Activated T-helper 1 cell treated with Interleukin-2 at 50 U/mL for 16 hours (primary cell): ENCODE data around the gene POU2F1.

Experiments
- DNase-seq: peaks from one replicate; pipeline ENCODE4 v3.0.0-alpha.2; 2020; ENCODE audit warnings: low read depth

Gene POU2F1

DNA sequence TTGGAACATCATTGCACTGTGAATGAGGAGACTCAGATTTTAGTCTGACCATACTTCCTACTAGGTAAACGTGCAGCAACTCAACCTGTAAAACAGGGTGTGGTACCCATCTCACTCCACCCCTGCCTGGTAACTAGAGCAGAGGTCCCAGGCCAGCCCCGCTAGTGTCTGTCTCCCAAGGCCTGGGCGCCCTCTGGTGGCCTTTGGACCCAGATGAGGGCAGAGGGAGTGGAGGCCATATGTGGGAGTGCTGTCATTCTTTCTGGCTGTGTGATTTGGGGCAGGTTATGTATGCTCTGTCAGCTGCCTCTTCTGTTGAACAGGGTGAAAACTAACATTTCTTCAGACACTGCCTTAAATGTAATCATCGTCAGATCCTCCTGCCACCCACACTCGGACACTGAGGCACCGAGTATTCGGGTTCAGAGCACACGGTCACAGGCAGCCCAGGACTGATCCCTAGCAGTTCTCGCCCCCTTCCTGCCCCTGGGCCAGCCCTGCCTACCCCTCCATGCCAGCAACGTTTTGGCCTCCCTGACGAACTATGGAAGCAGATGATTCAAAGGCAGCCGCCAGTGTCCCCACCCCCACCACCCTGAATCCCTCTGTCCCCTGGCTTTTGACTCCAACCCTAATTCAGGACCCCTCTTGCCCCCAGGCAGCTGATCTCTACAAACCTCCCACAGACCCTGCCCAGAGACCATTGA is 221.6 kb downstream of the POU2F1 start:
- DNase-seq: peak; percentile 76

DNA sequence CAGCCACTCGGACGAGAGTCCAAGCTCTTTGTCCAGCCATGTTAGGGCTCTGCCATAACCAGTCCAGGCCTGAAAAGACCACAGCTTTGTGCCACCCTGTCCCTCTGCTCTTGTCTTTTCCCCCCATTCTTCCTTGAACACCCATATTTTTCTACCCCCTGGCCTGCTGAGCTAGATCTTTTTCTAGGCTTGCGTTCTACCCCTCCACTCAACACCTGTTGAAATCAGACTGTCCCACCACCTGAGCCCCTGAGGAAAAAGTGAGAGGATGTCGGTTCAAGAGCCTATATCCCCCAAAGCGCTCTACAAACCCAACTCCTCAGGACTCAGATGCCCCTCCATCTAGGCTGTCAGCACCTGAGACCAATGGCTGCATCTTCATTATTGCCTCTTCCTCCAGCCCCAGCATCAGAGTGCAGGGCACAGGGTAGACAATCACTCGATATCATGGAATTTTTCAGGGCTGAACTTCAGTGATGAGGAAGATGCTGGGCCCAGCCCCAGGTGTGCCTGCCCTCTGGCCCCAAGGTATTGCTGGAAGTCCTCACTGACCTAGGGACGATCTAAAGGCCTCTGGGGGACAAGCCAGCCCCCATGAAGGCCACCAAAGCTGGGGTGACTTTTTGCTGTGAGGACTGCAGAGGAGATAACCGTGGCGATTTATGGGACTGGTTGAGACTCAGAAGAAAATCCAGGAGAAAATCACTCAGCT is 222.3 kb downstream of the POU2F1 start:
- no peak for DNase-seq

GRCh38 chr1:167443757-167444156 is 223.1 kb downstream of the POU2F1 start:
- no peak for DNase-seq

- DNase-seq: no peak
Measured at GRCh38 chr1:167446966-167447365, 226.3 kb downstream of the POU2F1 start.

GRCh38 chr1:167447521-167448136 is 226.9 kb downstream of the POU2F1 start:
- DNase-seq: peak; percentile 58

- DNase-seq: no peak
Measured at GRCh38 chr1:167450843-167451242, 230.2 kb downstream of the POU2F1 start.

GRCh38 chr1:167452483-167452882 is 231.8 kb downstream of the POU2F1 start:
- DNase-seq: no peak

DNA sequence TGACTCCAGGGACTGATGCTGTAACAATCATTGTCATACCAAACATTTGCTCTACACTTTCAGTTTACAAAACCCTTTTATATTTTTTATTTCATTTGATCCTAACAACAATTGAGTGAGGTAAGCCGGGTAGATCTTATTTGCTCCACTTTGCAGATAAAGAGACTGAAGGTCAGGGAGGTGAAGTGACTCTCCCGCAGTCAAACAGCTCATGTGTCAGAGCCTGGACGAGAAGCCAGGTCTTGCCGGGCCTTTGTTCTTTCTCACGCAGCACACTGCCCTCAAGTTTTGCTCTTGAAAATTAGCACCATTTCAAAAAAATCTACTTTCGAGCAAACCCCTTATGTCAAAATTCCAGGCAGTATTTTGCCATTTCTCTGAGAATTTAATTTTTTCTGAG is 232.4 kb downstream of the POU2F1 start:
- no peak for DNase-seq

- DNase-seq: no peak
Measured at GRCh38 chr1:167454304-167454893, 233.7 kb downstream of the POU2F1 start.

GRCh38 chr1:167454894-167455785 is 234.5 kb downstream of the POU2F1 start:
- DNase-seq: peak; percentile 76

- no peak for DNase-seq
Measured at GRCh38 chr1:167455786-167456446, 235.2 kb downstream of the POU2F1 start.

DNA sequence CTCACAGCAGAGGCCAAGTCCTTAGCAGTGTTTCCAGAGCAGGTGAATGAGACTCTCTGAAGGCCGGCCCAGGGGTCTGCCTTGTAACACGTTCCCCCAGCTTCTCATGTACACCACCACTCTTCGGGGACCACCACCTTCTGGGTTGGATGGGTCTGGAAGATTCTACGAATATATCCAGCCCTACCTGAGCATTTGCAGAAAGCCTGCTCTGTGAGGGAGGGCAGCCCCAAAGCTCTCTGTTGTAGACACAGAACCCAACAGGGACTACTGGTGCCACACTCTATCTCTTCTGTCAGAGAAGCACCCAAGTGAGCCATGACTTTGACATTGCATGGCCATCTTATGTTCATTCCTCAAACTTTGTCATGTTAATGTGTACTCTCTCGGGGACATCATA is 235.8 kb downstream of the POU2F1 start:
- no peak for DNase-seq

GRCh38 chr1:167456926-167457325 is 236.2 kb downstream of the POU2F1 start:
- DNase-seq: no peak

GRCh38 chr1:167457936-167458584 is 237.4 kb downstream of the POU2F1 start:
- DNase-seq: no peak

- DNase-seq: no peak
Measured at GRCh38 chr1:167460836-167461235, 240.2 kb downstream of the POU2F1 start.

DNA sequence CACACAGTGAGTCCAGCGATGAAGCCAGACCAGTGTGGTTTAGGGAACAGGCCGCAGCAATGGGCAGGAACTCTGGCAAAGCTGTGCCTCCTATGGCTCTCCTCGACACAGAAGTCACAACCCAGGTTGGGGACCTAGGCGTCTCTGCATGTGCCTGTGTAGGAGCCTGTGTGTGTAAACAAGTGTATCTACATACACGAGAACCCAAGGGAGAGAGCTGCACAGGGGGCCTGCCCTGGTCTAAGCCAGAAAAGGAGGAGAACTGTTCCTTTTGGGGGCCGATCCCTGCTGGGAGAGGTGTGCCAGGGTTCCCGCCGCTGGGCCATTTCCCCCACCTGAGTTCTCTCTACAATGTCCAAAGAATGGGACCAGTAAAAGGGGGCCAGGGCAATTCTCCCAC is 241.7 kb downstream of the POU2F1 start:
- no peak for DNase-seq

GRCh38 chr1:167463080-167463479 is 242.4 kb downstream of the POU2F1 start:
- DNase-seq: no peak

DNA sequence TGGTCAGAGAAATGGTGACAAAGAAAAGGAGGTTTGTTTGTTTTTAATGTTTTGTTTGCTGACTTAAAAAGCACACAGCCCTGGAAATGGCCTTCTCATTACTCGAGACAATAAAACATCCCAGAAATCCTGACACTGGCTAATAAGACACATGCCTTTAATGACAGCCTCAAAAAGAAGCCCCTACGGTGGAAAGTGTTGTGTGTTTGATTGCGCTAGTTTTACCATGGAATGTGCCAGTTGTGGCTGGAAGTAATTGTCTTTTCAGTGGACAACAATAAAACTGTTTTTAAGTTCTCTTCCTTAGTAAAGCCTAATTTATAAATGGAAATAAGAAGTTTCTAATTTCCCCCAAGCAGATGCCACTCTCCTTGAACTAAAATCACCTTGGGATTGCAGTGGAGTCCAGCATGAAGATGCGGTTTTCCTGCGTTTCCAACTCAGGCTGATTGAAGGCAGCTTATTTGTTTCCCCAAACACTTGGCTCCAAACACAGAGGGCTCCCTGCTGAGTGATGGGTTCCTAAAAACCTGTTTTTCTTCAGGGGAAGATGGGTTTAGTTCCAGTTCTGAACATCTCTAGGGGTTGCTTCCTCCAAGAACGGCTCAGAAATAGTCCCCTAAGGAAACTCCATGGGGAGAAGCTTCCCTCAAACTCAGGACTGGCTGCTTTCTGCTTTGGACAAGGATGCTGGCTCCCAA is 243.3 kb downstream of the POU2F1 start:
- DNase-seq: no peak

- DNase-seq: no peak
Measured at GRCh38 chr1:167465018-167465417, 244.3 kb downstream of the POU2F1 start.

DNA sequence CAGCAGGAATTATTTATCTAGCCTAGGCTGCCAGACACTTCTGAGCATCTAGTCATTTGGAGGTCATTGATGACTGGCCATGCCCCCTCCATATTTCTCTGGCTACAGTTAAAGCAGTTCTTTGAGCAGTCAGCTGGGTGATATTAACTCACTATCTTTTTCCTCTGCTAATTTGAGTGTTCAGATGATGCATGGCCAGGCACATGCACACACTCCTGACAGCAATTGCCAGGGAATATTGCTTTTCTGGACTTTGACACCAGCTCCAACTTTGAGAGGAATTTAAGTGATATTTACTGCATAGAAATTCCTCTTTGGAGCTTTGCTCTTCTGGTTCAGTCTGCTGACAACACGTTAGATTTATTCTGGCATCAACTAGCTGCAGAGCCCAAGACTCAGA is 245.1 kb downstream of the POU2F1 start:
- DNase-seq: no peak
